Stimulated activated CD8-positive, alpha-beta memory T cell treated with anti-CD3 and anti-CD28 coated beads, Interleukin-15, amount 100 ng/mL, for 48 hours (primary cell): Measurements from ENCODE around the gene NPTXR.

ENCODE experiments used
- DNase-seq, 2 donors: peaks; one replicate each; pipeline ENCODE4 v3.0.0-alpha.2; 2020; ENCODE audit warnings: low read depth in 2 of 2

NPTXR gene

GRCh38 chr22:38770257-38770949 is 73.4 kb downstream of the NPTXR start:
- DNase-seq = no peak
